GM21619 (cell line): ENCODE data around the gene APOL1.
A peak's percentile ranks its signal among the peaks of the same experiment; 100 is the strongest.
"Not testable (repeated sequence)": the region's sequence is repeated elsewhere in the genome, so short reads cannot be mapped to it uniquely, and the experiment has no call there.

ENCODE experiments used
- ATAC-seq: cut with Tn5 transposase; IDR thresholded peaks from one replicate; pipeline ENCODE4 v1.9.1; 2021; ENCODE audit not compliant: unreplicated experiment

APOL1 gene

GRCh38 chr22:36224245-36224644 is 28.7 kb upstream of the APOL1 start:
- ATAC-seq: no peak

- ATAC-seq: no peak
Observed at GRCh38 chr22:36225333-36225922, 27.5 kb upstream of the APOL1 start.

GRCh38 chr22:36226189-36226588 is 26.7 kb upstream of the APOL1 start:
- no peak for ATAC-seq

GRCh38 chr22:36227396-36227795 is 25.5 kb upstream of the APOL1 start:
- no peak for ATAC-seq

GRCh38 chr22:36227806-36228205 is 25.1 kb upstream of the APOL1 start:
- no peak for ATAC-seq

- not testable (repeated sequence) for ATAC-seq
Observed at GRCh38 chr22:36228369-36228768, 24.6 kb upstream of the APOL1 start.

GRCh38 chr22:36228944-36229343 is 24.0 kb upstream of the APOL1 start:
- no peak for ATAC-seq

- not testable (repeated sequence) for ATAC-seq
Observed at GRCh38 chr22:36229649-36230048, 23.3 kb upstream of the APOL1 start.

GRCh38 chr22:36231051-36231450 is 21.9 kb upstream of the APOL1 start:
- not testable (repeated sequence) for ATAC-seq

- no peak for ATAC-seq
Observed at GRCh38 chr22:36232715-36233401, 20.1 kb upstream of the APOL1 start.

GRCh38 chr22:36233796-36234195 is 19.1 kb upstream of the APOL1 start:
- no peak for ATAC-seq

- no peak for ATAC-seq
Observed at GRCh38 chr22:36234213-36234612, 18.7 kb upstream of the APOL1 start.

- ATAC-seq: no peak
Observed at GRCh38 chr22:36234919-36235318, 18.0 kb upstream of the APOL1 start.

- ATAC-seq: no peak
Observed at GRCh38 chr22:36235585-36235984, 17.3 kb upstream of the APOL1 start.

- no peak for ATAC-seq
Observed at GRCh38 chr22:36236388-36237319, 16.3 kb upstream of the APOL1 start.

GRCh38 chr22:36237462-36238372 is 15.2 kb upstream of the APOL1 start:
- ATAC-seq: no peak

GRCh38 chr22:36238373-36239149 is 14.4 kb upstream of the APOL1 start:
- peak; percentile 19 for ATAC-seq

- peak; percentile 8 for ATAC-seq
Observed at GRCh38 chr22:36239150-36239400, 13.9 kb upstream of the APOL1 start.

- peak; percentile 90 for ATAC-seq
Observed at GRCh38 chr22:36239401-36240171, 13.3 kb upstream of the APOL1 start, which contains the start of gene APOL2. APOL2 (minus strand) TSS chr22:36239527; CDS start chr22:36233162, 6,365 bp downstream.
